GM19328 (cell line): ENCODE measurements around the gene FAM241A.
"Not testable (repeated sequence)": the region's sequence is repeated elsewhere in the genome, so short reads cannot be mapped to it uniquely, and the experiment has no call there.

Experiments used
- ATAC-seq: cut with Tn5 transposase; IDR thresholded peaks from one replicate; pipeline ENCODE4 v1.9.1; 2021; ENCODE audit warnings: mild to moderate bottlenecking, moderate library complexity; ENCODE audit not compliant: unreplicated experiment

Gene FAM241A

GRCh38 chr4:112145326-112145789 is at the start of gene FAM241A:
Gene FAM241A (plus strand): TSS chr4:112145454. CDS start chr4:112145581, 127 bp downstream.
- ATAC-seq = peak; percentile 93

- no peak for ATAC-seq
Measured at GRCh38 chr4:112098841-112099530, 46.3 kb upstream of the FAM241A start.

GRCh38 chr4:112099701-112100297 is 45.5 kb upstream of the FAM241A start:
- peak; percentile 50 for ATAC-seq

DNA sequence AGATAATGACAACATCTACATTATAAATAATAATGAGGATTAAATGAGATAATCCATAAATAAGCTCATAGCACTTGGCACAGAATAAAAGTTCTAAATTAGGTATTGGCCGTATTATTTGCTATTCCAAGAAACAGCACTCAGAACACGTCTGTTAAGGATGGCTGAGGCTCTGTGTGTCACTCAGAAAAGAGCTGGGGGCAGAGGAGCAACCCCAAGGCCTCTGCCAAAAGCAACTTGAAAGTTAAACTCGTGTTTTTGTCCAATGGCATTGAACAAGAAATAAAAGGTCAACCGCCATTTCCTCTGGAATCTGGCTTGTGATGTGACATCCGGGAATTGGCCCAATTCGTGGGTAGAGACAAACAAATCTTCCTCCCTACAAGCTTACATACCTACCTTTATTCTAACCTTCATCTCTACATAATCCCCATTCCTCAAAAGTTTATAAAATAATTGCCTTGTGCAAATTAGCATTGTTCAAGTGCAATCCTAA is 42.3 kb upstream of the FAM241A start:
- no peak for ATAC-seq

GRCh38 chr4:112105201-112105969 is 39.9 kb upstream of the FAM241A start:
- no peak for ATAC-seq

DNA sequence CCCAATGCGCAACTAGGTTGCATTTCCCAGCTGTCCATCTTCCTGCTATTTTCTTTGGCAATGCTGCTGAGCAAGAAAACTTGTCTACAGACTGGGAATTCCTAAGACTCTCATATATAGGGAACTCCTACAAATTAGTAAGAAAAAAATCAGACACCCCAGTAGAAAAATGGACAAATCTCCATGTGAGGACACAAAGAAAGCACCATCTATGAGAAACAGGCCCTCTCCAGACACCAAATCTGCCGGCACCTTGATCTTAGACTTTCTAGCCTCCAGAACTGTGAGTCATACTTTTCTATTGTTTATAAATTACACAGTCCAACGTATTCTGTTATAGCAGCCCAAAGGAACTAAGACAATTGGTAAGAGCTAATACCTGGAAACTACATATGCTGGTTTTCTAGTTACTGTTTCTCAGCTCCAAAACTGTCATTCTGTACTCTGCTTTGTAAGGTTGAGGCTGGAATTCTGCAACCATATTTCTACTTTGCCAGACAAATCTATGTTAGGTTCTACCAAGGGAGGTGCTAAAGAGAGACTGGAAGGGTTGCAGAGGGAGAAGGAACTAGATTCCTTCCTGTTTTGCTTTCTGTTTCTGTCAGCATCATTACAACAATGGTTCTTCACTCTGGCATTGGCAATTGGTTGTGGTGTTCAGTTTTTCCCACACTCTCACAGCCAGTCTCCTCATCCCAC is 35.7 kb upstream of the FAM241A start:
- ATAC-seq = no peak

- ATAC-seq = no peak
Measured at GRCh38 chr4:112110059-112110425, 35.2 kb upstream of the FAM241A start.

DNA sequence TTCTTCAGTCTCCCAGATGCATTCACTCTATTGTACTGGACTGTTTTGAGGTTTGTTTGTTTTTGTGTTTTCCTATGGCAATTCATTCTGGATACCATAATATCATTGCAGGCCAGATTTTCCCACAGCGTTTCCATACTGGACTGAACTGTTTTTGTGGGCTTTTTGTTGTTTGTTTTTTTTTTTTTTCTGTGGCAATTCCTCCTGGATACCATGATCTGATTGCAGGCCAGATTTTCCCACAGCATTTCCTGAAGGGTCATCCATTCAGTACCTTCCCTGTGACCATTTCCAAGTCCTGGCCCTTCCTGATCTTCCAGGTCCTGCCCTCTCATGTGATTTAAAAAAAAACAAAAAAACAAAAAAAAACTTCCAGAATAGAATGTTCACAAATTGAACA is 33.9 kb upstream of the FAM241A start:
- ATAC-seq = no peak

DNA sequence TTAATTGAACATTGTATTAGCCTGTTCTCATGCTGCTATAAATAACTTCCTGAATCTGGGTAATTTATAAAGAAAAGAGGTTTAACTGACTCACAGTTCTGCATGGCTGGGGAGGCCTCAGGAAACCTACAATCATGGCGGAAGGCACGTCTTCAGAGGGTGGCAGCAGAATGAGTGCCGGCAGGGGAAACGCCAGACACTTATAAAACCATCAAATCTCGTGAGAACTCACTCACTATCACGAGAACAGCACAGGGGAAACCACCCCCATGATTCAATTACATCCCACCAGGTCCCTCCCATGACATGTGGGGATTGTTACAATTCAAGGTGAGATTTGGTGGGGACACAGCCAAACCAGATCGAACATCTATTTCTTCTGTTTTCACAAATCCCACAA is 33.2 kb upstream of the FAM241A start:
- not testable (repeated sequence) for ATAC-seq

GRCh38 chr4:112112590-112113170 is 32.6 kb upstream of the FAM241A start:
- no peak for ATAC-seq

DNA sequence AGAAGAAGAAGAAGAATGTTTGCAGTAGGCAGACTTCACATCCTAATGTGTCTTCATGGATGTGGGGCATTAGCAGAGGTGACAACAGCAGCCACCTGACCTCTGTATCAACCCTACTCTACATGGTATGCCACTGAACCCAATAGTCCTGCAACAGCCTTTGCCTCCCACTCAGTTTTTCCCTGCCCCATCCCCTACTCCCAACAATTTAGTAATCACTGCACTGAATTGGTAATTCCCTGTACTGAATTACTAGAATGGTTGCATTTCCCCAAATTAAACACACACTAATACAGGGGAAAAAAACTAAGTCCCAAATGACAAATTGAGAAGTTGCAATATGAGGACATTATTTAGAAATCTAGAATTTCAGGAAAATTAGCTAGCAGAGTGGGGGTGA is 31.4 kb upstream of the FAM241A start:
- ATAC-seq = no peak

DNA sequence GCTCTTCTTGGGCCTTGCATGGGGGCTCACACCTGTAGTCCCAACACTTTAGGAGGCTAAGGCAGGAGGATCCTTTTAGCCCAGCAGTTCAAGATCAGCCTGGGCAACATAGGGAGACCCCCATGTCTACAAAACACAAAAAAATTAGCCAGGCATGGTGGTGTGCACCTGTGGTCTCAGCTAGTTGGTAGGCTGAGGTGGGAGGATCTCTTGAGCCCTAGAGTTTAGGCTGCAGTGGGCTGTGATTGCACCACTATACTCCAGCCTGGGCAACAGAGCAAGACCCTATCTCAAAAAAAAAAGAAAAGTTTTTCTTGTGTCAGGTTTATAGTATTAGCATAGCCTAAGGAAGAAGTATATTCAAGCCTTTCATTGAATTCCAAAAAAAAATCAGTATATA is 30.8 kb upstream of the FAM241A start:
- ATAC-seq = no peak

GRCh38 chr4:112118742-112119352 is 26.4 kb upstream of the FAM241A start:
- no peak for ATAC-seq

GRCh38 chr4:112119353-112119783 is 25.9 kb upstream of the FAM241A start:
- peak; percentile 78 for ATAC-seq

DNA sequence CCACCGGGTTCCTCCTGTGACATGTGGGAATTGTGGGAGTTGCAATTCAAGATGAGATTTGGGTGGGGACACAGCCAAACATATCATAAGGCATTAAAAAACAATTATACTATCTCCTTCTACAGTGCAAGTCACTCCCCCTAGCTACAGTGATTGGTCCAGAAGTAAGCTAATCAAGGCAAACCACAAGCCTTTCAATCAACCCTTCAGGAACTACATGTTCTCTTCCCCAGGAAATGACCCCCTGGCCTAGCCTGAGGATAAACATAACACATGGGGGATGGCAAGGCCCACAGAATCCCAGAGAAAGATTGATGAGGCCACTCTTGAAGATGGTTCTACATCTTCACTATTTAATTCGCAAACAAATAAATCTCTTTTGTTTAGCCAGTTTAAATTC is 25.2 kb upstream of the FAM241A start:
- ATAC-seq = no peak

GRCh38 chr4:112125416-112125815 is 19.8 kb upstream of the FAM241A start:
- ATAC-seq = no peak

DNA sequence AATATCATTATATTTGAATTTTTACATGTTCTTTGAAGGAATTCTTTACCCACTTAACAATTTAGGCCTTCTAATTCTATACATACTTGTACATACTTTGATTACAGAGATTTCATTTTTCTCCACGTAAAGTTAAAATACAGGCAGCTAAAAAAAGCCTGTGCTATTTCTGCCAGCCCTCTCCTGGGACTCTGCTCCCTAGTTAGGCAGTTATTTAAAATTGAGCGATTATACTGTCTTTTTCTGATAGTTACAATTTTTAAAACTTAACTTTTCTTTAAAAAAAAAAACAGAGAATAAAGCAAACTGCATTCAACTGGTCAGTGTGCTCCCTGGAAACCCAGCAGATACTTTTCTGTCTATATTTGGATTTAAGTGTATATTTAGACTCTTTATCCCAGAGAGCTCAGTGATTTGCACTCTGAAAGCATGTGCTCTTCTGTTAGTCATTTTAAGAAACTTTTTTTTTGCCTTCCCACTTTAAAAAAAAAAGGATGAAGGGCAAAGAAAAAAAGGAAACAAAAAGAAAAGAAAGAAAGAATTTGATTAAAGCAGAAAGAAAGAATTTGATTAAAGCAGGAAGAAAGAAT is 18.1 kb upstream of the FAM241A start:
- ATAC-seq = no peak

GRCh38 chr4:112127803-112128202 is 17.5 kb upstream of the FAM241A start:
- ATAC-seq = no peak

DNA sequence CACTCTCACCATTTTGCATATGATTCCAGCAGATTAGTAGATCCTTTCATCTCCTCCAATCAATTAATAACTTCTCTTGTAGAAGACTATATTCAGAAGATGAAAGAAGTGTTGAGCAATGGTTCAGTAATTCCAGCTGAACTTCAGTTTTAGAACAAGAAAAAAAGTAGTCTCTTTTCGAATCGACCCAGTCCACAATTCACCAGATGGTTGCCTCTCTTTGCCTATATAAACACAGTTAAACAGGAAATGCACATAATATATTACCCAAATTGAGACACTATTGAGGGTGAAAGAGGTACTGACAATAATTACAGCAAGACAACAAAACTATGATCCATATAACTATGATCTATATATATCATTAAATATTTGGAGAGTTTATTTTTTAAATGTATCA is 16.8 kb upstream of the FAM241A start:
- ATAC-seq = no peak

GRCh38 chr4:112130906-112131305 is 14.3 kb upstream of the FAM241A start:
- no peak for ATAC-seq
